ENCODE measurements around the gene PACSIN2.

DNA sequence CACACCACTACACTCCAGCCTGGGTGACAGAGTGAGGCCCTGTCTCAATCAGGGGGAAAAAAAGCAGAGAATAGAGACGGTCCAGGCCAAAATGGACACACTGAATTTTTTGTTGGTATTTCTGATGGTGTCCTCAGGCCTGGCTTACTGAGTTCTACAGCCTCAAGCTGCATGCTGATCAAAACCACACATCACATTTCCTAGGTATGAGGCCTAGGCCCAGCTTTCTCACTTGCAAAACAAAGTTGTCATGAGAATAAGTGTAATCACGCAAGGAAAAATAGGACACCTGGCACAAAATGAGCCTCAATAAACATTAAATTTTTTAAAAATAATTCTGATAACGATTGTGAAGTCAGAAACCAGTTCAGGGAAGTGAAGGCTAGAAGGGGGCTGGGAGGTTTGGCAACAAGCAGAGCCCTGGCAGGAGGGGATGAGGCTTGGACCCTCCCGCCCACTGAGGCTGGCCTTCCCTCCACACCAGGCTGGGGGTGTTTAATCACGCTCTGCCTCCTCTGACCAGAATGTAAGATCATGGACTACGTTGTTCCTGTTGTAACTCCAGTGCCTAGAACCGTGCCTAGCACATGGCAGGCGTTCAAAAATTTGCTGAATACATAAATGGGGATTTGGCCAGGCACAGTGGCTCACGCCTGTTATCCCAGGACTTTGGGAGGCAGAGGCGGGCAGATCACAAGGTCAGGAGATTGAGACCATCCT, 18.1 kb downstream of the PACSIN2 start:
- TF ChIP-seq EZH2 (IDR thresholded peaks at IDR 0.05; ENCODE audit: low read depth) = no peak
- TF ChIP-seq CTCF (conservative IDR thresholded peaks at IDR 0.05) = no peak
